HCT116 (cell line): Measurements from ENCODE around the gene XAB2. TPM values are rescaled to one million over a fixed set of nuclear protein-coding genes. Genes with fewer than 3 reads are reported as not detected.

Source experiments
- ATAC-seq: fragments of 200-7000 bp; cut with Tn5 transposase; 2 replicates; pipeline ENCODE4 v1.9.1; 2020; ENCODE audit warnings: mild to moderate bottlenecking, moderate library complexity
- BruUV-seq: library from RNA; stranded (reverse); fragments of 400-500 nt; replicated peaks from 2 replicates; lab custom pipeline; 2021; lab: Mats Ljungman, UMichigan
- CTCF ChIA-PET: fragments of 300-600 bp; sonication (Branson Sonifier 250); formaldehyde crosslinking; loops from one replicate; lab custom pipeline; 2021; ENCODE audit warnings: antibody characterized with exemption; lab: Charles Lee
- POLR2A ChIA-PET: fragments of 300-600, 350-600 bp; sonication (Branson Sonifier 250); formaldehyde crosslinking; loops from one replicate; lab custom pipeline; 2021; ENCODE audit warnings: antibody characterized with exemption; lab: Charles Lee
- RAD21 ChIA-PET, 2 experiments: fragments of 300-600 bp; sonication (Branson Sonifier 250); formaldehyde crosslinking; loops; one replicate each; lab custom pipeline; 2023; ENCODE audit warnings: low total read pairs in 2 of 2; ENCODE audit not compliant: uncharacterized antibody in 2 of 2, unreplicated experiment in 2 of 2, low non-redundant PET in 1 of 2; lab: Charles Lee
- DNase-seq: peaks from one replicate; pipeline ENCODE4 v3.0.0-alpha.2; 2010; ENCODE audit warnings: low read depth, low spot score
- H2AFZ ChIP-seq: fragments of 200-600 bp; shearing (Covaris generic), sonication (generic); 2 replicates; pipeline ENCODE4 v1.6.1; 2017; ENCODE audit warnings: low read depth, mixed run types, mixed read lengths, antibody characterized with exemption, low read length; ENCODE audit not compliant: poor library complexity, severe bottlenecking
- H3K27ac ChIP-seq: 2 replicates; pipeline ENCODE4 v1.5.1; 2012; ENCODE audit warnings: low read depth, low read length
- H3K27me3 ChIP-seq: fragments of 200-600 bp; sonication (generic); 2 replicates; pipeline ENCODE4 v1.6.1; 2016; ENCODE audit warnings: mixed run types, low read length, mixed read lengths; ENCODE audit not compliant: insufficient read depth
- H3K36me3 ChIP-seq, 2 experiments: fragments of 200-500 bp in 1 of 2; fragments of 200-600 bp in 1 of 2; sonication (Bioruptor generic) in 1 of 2; sonication (generic) in 1 of 2; 2 replicates each; pipeline versions ENCODE4 v1.5.1 to v1.6.1; 2014 to 2016; ENCODE audit warnings: low read length in 2 of 2, inconsistent platforms in 1 of 2, mixed read lengths in 1 of 2, mixed run types in 1 of 2; ENCODE audit not compliant: insufficient read depth in 2 of 2, control insufficient read depth in 1 of 2
- H3K4me1 ChIP-seq, 2 experiments: fragments of 200-600 bp in 1 of 2; sonication (generic) in 1 of 2; 2 replicates each; pipeline versions ENCODE4 v1.5.1 to v1.6.1; 2012 to 2017; ENCODE audit warnings: low read length in 2 of 2, inconsistent platforms in 1 of 2, mild to moderate bottlenecking in 1 of 2, mixed read lengths in 1 of 2, mixed run types in 1 of 2, moderate library complexity in 1 of 2; ENCODE audit not compliant: insufficient read depth in 2 of 2, control insufficient read depth in 1 of 2
- H3K4me2 ChIP-seq: fragments of 200-600 bp; sonication (generic); 2 replicates; pipeline ENCODE4 v1.6.1; 2017; ENCODE audit warnings: mixed run types, low read length, mixed read lengths
- H3K4me3 ChIP-seq, 2 experiments: fragments of 200-600 bp in 1 of 2; sonication (generic) in 1 of 2; replicated peaks in 1 of 2; 2 replicates each; pipeline ENCODE4 v1.5.1; 2011 to 2016; ENCODE audit warnings: low read length in 2 of 2, control low read depth in 1 of 2, low read depth in 1 of 2, mild to moderate bottlenecking in 1 of 2, mixed read lengths in 1 of 2, mixed run types in 1 of 2
- H3K79me2 ChIP-seq: fragments of 200-600 bp; sonication (generic); 2 replicates; pipeline ENCODE4 v1.6.1; 2017; ENCODE audit warnings: mild to moderate bottlenecking, mixed run types, low read length, moderate library complexity, mixed read lengths; ENCODE audit not compliant: insufficient read depth
- H3K9ac ChIP-seq: fragments of 200-600 bp; sonication (generic); 2 replicates; pipeline ENCODE4 v1.6.1; 2016; ENCODE audit warnings: low read length, mixed read lengths
- H3K9me2 ChIP-seq: fragments of 200-600 bp; sonication (generic), shearing (Covaris generic); 2 replicates; pipeline ENCODE4 v1.6.1; 2017; ENCODE audit warnings: mixed run types, mild to moderate bottlenecking, moderate library complexity; ENCODE audit not compliant: insufficient read depth
- H3K9me3 ChIP-seq, 2 experiments: fragments of 200-500 bp in 1 of 2; fragments of 200-600 bp in 1 of 2; sonication (Bioruptor generic) in 1 of 2; sonication (generic) in 1 of 2; 2 replicates each; pipeline ENCODE4 v1.6.1; 2014 to 2017; ENCODE audit warnings: low read length in 2 of 2, mixed read lengths in 2 of 2, inconsistent platforms in 1 of 2, low read depth in 1 of 2, mild to moderate bottlenecking in 1 of 2, mixed run types in 1 of 2, moderate library complexity in 1 of 2; ENCODE audit not compliant: control insufficient read depth in 1 of 2, insufficient read depth in 1 of 2
- H4K20me1 ChIP-seq: fragments of 200-600 bp; sonication (generic), shearing (Covaris generic); 2 replicates; pipeline ENCODE4 v1.6.1; 2017; ENCODE audit warnings: mixed run types, mild to moderate bottlenecking, moderate library complexity; ENCODE audit not compliant: insufficient read depth
- ATF3 ChIP-seq: IDR thresholded peaks from 2 replicates; pipeline ENCODE4 v1.6.1; 2012
- CBX3 ChIP-seq: IDR thresholded peaks from 2 replicates; pipeline ENCODE4 v1.6.1; 2012; ENCODE audit warnings: low read depth
- CEBPB ChIP-seq: IDR thresholded peaks from 2 replicates; pipeline ENCODE4 v1.6.1; 2012; ENCODE audit warnings: low read depth
- EZH2 ChIP-seq: fragments of 200-600 bp; sonication (generic); IDR thresholded peaks from 2 replicates; pipeline ENCODE4 v1.6.1; 2017; ENCODE audit warnings: antibody characterized with exemption, mixed run types
- EZH2phosphoT487 ChIP-seq: fragments of 200-600 bp; IDR thresholded peaks from 2 replicates; pipeline ENCODE4 v1.6.1; 2018; ENCODE audit warnings: antibody characterized with exemption, borderline replicate concordance
- FOSL1 ChIP-seq: IDR thresholded peaks from 2 replicates; pipeline ENCODE4 v1.6.1; 2012; ENCODE audit warnings: low read depth
- JUND ChIP-seq: IDR thresholded peaks from 2 replicates; pipeline ENCODE4 v1.6.1; 2012
- POLR2A ChIP-seq: IDR thresholded peaks from 2 replicates; pipeline ENCODE4 v1.7.0; 2011; ENCODE audit warnings: borderline replicate concordance; ENCODE audit not compliant: insufficient read depth, insufficient read length; ENCODE audit errors: extremely low read depth
- REST ChIP-seq: IDR thresholded peaks from 2 replicates; pipeline ENCODE4 v1.6.1; 2012; ENCODE audit warnings: low read depth
- SRF ChIP-seq: IDR thresholded peaks from 2 replicates; pipeline ENCODE4 v1.6.1; 2012; ENCODE audit warnings: low read depth
- TCF7L2 ChIP-seq: IDR thresholded peaks from 2 replicates; pipeline ENCODE4 v1.7.0; 2011; ENCODE audit warnings: borderline replicate concordance, inconsistent platforms; ENCODE audit not compliant: insufficient read depth, insufficient read length; ENCODE audit errors: extremely low read depth
- ZBTB33 ChIP-seq: IDR thresholded peaks from 2 replicates; pipeline ENCODE4 v1.6.1; 2011; ENCODE audit warnings: mild to moderate bottlenecking, low read length, moderate library complexity; ENCODE audit not compliant: insufficient replicate concordance; ENCODE audit errors: extremely low read depth
- ZNF274 ChIP-seq: fragments of 200-500 bp; sonication (Bioruptor generic); IDR thresholded peaks from 2 replicates; pipeline ENCODE4 v1.6.1; 2014; ENCODE audit warnings: mild to moderate bottlenecking, low read depth, low read length, inconsistent platforms
- intact Hi-C: fragments of 100-400 bp; cut with micrococcal nuclease; formaldehyde crosslinking; loops from 2 replicates; pipeline ENCODE4 v1.10.0; 2022
- total RNA-seq: library from RNA; stranded (reverse); gene quantifications from one replicate; pipeline ENCODE4 v1.2.1, GENCODE V29; 2021; ENCODE audit not compliant: unreplicated experiment

Gene XAB2
- total RNA-seq, 1 experiment from 2014 or later = 103 TPM

GRCh38 chr19:7612282-7613274 is 16.8 kb downstream of the XAB2 start (continued):
- TF ChIP-seq ATF3 (no peak), ZBTB33 (no peak), CBX3 (no peak), POLR2A (no peak), JUND (no peak)
- TF ChIP-seq, all 23 proteins: peak for 0

GRCh38 chr19:7611541-7612279 is 17.6 kb downstream of the XAB2 start:
- no peak overlapping the region for H2AFZ ChIP-seq
- ChIA-PET POLR2A (no interaction called here), CTCF (no interaction called here), RAD21 (no interaction called here)
- no peak overlapping the region for H3K4me2 ChIP-seq
- no peaks in the 10 kb centered on the region for H4K20me1 ChIP-seq
- no peak overlapping the region for H3K27ac ChIP-seq
- BruUV-seq = TSS peak; percentile 42
- ATAC-seq = no peak
- H3K4me1 ChIP-seq = no peaks in the 10 kb centered on the region
- H3K9me2 ChIP-seq = no peaks in the 10 kb centered on the region
- intact Hi-C loops = no loop called here
- no peak overlapping the region for H3K4me3 ChIP-seq
- DNase-seq = no peak
- H3K79me2 ChIP-seq = no peaks in the 10 kb centered on the region
- no peaks in the 10 kb centered on the region for H3K27me3 ChIP-seq
- H3K9me3 ChIP-seq = no peaks in the 10 kb centered on the region
- H3K9ac ChIP-seq = no peak overlapping the region
- peaks cover 3% of the 10 kb centered on the region in 2 experiments for H3K36me3 ChIP-seq
- TF ChIP-seq CBX3 (no peak), ZBTB33 (no peak), EZH2 (no peak), SRF (no peak), CEBPB (no peak), FOSL1 (no peak), EZH2phosphoT487 (no peak), POLR2A (no peak), TCF7L2 (no peak), ZNF274 (no peak), REST (no peak)
